ENCODE results near the gene ALX4. TPM values are rescaled to one million over a fixed set of nuclear protein-coding genes. Genes with fewer than 3 reads are reported as not detected.

The ALX4 gene
- total and polyA plus RNA-seq, 2 of the 8 experiments (the other 6 are each of a cell fraction or from before 2014, with no cell fraction given): not detected

- H4K8ac ChIP-seq (ENCODE audit: extremely low read depth, insufficient read depth, low read length): no peak overlapping the region
- H2BK5ac ChIP-seq (ENCODE audit: low read depth, low read length): no peak overlapping the region
- no peak for DNase-seq (ENCODE audit: low read depth in 1 of 2, low spot score in 2 of 2)
- no peaks in the 10 kb centered on the region for H3K79me2 ChIP-seq (ENCODE audit: control insufficient read depth in 1 of 2, insufficient read depth in 2 of 2, low read length in 2 of 2)
- no peak overlapping the region for H3K4me2 ChIP-seq (ENCODE audit: insufficient read depth in 1 of 2, low read depth in 2 of 2, low read length in 2 of 2)
- H3K36me3 ChIP-seq (ENCODE audit: control insufficient read depth in 2 of 4, insufficient read depth in 4 of 4, low read length in 3 of 4): peaks cover 0 to 9% (median 0%) of the 10 kb centered on the region in 4 experiments; a peak in 1 of 8 replicates
- no peak overlapping the region for H3K9ac ChIP-seq (replicated peaks in 1 of 4; ENCODE audit: extremely low read depth in 1 of 4, low read depth in 3 of 4, low read length in 3 of 4)
- no peaks in the 10 kb centered on the region for H3K79me1 ChIP-seq (ENCODE audit: low read depth, low read length)
- no peak overlapping the region for H4K91ac ChIP-seq (replicated peaks; ENCODE audit: insufficient read length, low read length)
- H3K4ac ChIP-seq (replicated peaks; ENCODE audit: insufficient read length, low read depth, low read length): no peak overlapping the region
- no peak overlapping the region for H2AFZ ChIP-seq (ENCODE audit: low read length)
- H3K23me2 ChIP-seq (ENCODE audit: low read depth, low read length): no peaks in the 10 kb centered on the region
- no peak overlapping the region for H2BK15ac ChIP-seq (ENCODE audit: low read length)
- H3K4me3 ChIP-seq (ENCODE audit: extremely low read depth in 1 of 4, insufficient read depth in 2 of 4, low read depth in 3 of 4, low read length in 4 of 4): no peak overlapping the region
- POLR2A ChIA-PET (ENCODE audit: partially characterized antibody): interaction anchor here (1.1 to 1.7 kb wide), 4 partner anchors 11 to 16 kb away, joined by 3 to 4 read pairs (median 4); no protein-coding TSS in a partner anchor
- H3K4me1 ChIP-seq (replicated peaks in 1 of 4; ENCODE audit: control insufficient read depth in 3 of 4, insufficient read depth in 4 of 4, low read length in 3 of 4): peaks cover 11 to 23% (median 16%) of the 10 kb centered on the region in 4 experiments
- H3K56ac ChIP-seq (replicated peaks; ENCODE audit: insufficient read length, low read depth, low read length): no peak overlapping the region
- no peak for FAIRE-seq
- no peak overlapping the region for H3K14ac ChIP-seq (ENCODE audit: insufficient read length)
- H3K18ac ChIP-seq (ENCODE audit: extremely low read depth, low read length): no peak overlapping the region
- H3K23ac ChIP-seq (ENCODE audit: insufficient read length): no peak overlapping the region
- no peaks in the 10 kb centered on the region for H3K9me3 ChIP-seq (ENCODE audit: insufficient read depth in 2 of 2, low read depth in 1 of 2, low read length in 1 of 2)
- H4K5ac ChIP-seq (ENCODE audit: insufficient read length, low read depth, low read length): no peak overlapping the region
- 80% methylated on average over 4 of the region's 4 CpGs; no CpG with 5 or more reads in 1 of the 2 experiments for WGBS, 2 experiments (ENCODE audit: extremely low coverage in 1 of 2, insufficient coverage in 1 of 2, insufficient read length in 1 of 2, insufficient replicate concordance in 2 of 2, low coverage in 1 of 2, low lambda C conversion rate in 2 of 2, missing lambda C conversion rate in 1 of 2)
- H3K27me3 ChIP-seq (replicated peaks in 1 of 4; ENCODE audit: control insufficient read depth in 3 of 4, extremely low read depth in 1 of 4, insufficient read depth in 3 of 4, low read length in 3 of 4): no peaks in the 10 kb centered on the region
- 0 out of 2 replicates have a peak overlapping the region, but pooled peaks have one; percentile 10 for H2BK12ac ChIP-seq (ENCODE audit: low read depth, low read length)
- CTCF ChIA-PET (ENCODE audit: partially characterized antibody): interaction anchor here (1.6 to 1.9 kb wide), 3 partner anchors 10 to 16 kb away, joined by 3 to 7 read pairs (median 4); no protein-coding TSS in a partner anchor
- no peak overlapping the region for H2AK5ac ChIP-seq (ENCODE audit: low read depth, low read length)
- no peak overlapping the region for H2BK20ac ChIP-seq (ENCODE audit: low read length)
- no peaks in the 10 kb centered on the region for H4K20me1 ChIP-seq (replicated peaks in 1 of 2; ENCODE audit: control insufficient read depth in 1 of 2, insufficient read depth in 2 of 2, low read length in 2 of 2)
- no peak overlapping the region for H2BK120ac ChIP-seq (replicated peaks; ENCODE audit: low read depth, low read length)
- H3K27ac ChIP-seq (ENCODE audit: low read depth, low read length): no peak overlapping the region
- TF ChIP-seq, protein P1, sequence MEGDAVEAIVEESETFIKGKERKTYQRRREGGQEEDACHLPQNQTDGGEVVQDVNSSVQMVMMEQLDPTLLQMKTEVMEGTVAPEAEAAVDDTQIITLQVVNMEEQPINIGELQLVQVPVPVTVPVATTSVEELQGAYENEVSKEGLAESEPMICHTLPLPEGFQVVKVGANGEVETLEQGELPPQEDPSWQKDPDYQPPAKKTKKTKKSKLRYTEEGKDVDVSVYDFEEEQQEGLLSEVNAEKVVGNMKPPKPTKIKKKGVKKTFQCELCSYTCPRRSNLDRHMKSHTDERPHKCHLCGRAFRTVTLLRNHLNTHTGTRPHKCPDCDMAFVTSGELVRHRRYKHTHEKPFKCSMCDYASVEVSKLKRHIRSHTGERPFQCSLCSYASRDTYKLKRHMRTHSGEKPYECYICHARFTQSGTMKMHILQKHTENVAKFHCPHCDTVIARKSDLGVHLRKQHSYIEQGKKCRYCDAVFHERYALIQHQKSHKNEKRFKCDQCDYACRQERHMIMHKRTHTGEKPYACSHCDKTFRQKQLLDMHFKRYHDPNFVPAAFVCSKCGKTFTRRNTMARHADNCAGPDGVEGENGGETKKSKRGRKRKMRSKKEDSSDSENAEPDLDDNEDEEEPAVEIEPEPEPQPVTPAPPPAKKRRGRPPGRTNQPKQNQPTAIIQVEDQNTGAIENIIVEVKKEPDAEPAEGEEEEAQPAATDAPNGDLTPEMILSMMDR (IDR thresholded peaks at IDR 0.05; ENCODE audit: control extremely low read depth in 1 of 3, insufficient read depth in 1 of 3, low read depth in 1 of 3, low read length in 3 of 3): no peak
- TF ChIP-seq YY1 (IDR thresholded peaks at IDR 0.05; ENCODE audit: low read depth, low read length) (no peak), POU5F1 (IDR thresholded peaks at IDR 0.05; ENCODE audit: low read depth, low read length) (no peak), RXRA (IDR thresholded peaks at IDR 0.05; ENCODE audit: insufficient read depth, low read depth, low read length) (no peak), RAD21 (IDR thresholded peaks at IDR 0.05 in 1 of 2, conservative IDR thresholded peaks at IDR 0.05 in 1 of 2; ENCODE audit: low read depth in 2 of 2, low read length in 2 of 2) (no peak), BCL11A (IDR thresholded peaks at IDR 0.05; ENCODE audit: low read depth in 2 of 2, low read length in 2 of 2) (no peak), EGR1 (IDR thresholded peaks at IDR 0.05; ENCODE audit: borderline replicate concordance, low read depth, low read length) (no peak), SUZ12 (IDR thresholded peaks at IDR 0.05; ENCODE audit: low read length) (no peak), TEAD4 (IDR thresholded peaks at IDR 0.05; ENCODE audit: low read depth, low read length) (no peak), RNF2 (IDR thresholded peaks at IDR 0.05; ENCODE audit: borderline replicate concordance, low read depth, low read length, missing control alignments, poor library complexity, severe bottlenecking) (no peak), CEBPB (IDR thresholded peaks at IDR 0.05; ENCODE audit: low read depth, low read length) (no peak)
Measured at GRCh38 chr11:44246726-44247125, 63.2 kb downstream of the ALX4 start.
